Left renal cortex interstitium (tissue), 4 donors: ENCODE measurements around the gene CDC73. TPM values are rescaled to one million over a fixed set of nuclear protein-coding genes. Genes with fewer than 3 reads are reported as not detected.
"Not testable (repeated sequence)": the region's sequence is repeated elsewhere in the genome, so short reads cannot be mapped to it uniquely, and the experiment has no call there.

ENCODE experiments used
- DNase-seq, 4 donors: peaks; one replicate each; pipeline ENCODE4 v3.0.0-alpha.2; 2013; ENCODE audit warnings: low read depth in 4 of 4, low spot score in 2 of 4, missing footprints in 1 of 4
- polyA plus RNA-seq, 4 donors: library from polyadenylated mRNA; unstranded; fragments of 120-200 nt; gene quantifications; one replicate each; pipeline ENCODE4 v1.2.1, GENCODE V29; 2013; ENCODE audit not compliant: insufficient read length in 4 of 4

The CDC73 gene
- polyA plus RNA-seq, 4 donors, result 40.1 to 49.3 (median 45.5) TPM

DNA sequence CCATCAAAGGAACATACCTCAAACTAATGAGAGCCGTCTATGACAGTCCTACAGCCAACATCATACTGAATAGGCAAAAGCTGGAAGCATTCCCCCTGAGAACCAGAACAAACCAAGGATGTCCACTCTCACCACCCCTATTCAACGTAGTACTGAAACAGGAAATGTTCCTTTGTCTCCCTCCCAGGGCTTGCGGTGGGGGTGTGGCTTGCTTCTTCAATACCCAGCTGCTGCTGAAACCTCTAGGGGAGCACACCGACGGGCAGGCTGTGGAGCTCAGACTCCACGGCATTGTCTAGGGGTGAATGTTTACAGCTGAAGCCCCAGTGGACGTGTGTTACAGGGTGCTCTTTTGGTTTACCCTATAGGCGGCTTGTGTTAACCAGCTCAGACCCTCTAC lies 95.1 kb downstream of the CDC73 start:
- no peak for DNase-seq

DNA sequence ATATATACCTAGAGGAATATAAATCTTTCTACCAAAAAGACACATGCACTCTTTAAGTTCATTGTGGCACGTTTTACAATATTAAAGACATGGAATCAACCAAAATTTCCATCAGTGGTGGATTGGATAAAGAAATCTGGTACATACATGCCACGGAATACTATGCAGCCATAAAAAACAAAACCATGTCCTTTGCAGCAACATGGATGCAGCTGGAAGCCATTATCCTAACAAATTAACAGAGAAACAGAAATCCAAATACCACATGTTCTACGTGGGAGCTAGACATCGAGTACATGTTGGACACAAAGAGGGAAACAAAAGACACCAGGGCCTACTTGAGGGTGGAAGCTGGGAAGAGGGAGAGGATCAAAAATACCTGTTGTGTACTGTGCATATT lies 97.6 kb downstream of the CDC73 start:
- DNase-seq, result no peak

DNA sequence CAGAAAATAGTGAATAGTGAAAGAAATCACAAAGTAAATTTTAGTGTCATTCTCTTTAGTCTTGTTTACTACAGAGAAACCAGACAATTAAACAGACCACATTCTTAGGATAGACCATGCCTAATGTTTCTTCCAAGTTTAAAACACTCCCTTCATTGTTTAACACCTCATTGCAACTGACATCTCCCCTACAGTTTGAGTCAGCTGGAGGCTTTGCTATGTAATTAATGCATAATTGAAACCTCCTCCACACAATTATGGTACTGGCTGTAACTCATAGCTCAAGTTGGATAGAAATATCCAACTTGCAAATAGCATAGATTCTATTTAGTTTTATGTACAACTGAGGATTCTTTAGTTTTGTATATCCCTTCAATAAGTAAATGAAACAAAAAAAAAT lies 99.8 kb downstream of the CDC73 start:
- DNase-seq, result no peak

DNA sequence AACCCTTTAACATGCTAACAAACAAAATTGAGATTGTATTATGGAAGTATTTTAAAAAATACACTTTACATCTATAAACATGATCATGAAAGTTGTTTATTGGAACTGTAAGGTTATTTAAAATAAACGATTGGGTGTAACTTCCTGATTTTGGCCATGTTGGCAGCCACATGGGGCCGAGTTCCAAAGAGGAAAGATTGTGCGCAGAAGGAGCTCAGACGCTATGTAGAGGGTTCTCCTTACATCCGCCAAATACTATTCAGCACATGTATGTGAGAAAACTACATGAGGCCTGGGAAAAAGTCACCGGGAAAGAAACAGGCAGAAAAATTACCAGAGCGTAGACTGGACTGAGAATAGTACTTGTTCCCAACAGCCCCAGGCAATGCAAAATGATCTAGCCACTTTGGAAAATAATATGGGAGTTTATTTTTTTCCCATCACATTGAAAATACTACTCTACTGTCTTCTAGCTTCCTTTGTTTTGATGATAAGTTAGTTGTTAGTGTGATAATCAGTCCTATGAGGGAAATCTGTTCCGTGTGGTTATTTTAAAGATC lies 100.3 kb downstream of the CDC73 start:
- DNase-seq, result no peak

DNA sequence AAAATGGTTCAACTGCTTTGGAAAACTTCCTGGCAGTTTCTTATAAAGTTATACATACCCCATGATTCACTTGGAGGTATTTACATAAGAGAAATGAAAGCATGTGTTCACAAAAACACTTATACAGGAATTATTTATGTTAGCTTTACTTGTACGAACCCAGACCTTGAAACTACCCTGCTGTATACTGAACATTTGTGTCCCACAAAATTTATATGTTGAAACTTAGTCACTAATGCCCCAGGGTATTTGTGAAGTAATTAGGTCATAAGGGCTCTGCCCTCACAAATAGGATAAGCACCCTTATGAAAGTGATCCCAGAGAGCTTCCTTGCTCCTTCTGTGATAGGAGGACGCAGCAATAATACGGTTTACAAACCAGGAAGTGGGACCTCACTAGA lies 107.3 kb downstream of the CDC73 start:
- no peak for DNase-seq

DNA sequence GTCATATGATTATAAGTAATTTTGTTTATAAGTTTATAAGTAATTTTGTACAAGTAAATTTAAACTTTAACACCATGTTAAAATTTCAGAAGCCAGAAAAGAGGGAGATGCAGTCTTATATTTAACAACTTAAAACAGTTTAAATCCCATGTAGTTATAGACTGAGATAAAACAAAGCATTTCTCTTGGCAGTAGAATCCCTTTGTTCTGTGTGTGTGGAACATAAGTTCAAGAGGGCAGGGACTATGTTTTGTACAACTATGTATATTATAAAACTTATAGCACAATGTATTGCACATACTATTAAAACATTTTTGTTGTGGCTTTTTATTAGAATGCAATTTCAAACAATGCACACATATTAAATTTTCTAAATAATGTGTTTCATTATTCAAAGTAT lies 109.3 kb downstream of the CDC73 start:
- not testable (repeated sequence) for DNase-seq

DNA sequence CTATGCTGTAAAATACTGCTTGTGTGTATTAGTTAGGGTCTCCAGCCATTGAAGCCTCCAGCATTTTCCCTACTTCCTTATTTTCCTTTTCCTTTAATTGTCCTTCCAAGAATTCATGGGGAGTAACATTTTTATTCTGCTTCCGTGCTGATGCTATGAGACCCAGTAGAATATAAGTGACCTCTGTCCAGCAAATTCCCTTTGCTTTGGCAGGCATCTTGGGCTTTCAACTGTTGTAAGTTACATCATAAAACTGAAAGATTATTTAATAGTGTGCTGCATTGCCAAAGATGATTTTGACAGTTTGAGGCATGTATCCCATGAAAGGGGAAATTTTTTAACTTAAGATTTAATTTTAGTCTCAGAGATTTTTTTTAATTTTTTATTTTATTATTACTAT lies 112.7 kb downstream of the CDC73 start:
- no peak for DNase-seq

DNA sequence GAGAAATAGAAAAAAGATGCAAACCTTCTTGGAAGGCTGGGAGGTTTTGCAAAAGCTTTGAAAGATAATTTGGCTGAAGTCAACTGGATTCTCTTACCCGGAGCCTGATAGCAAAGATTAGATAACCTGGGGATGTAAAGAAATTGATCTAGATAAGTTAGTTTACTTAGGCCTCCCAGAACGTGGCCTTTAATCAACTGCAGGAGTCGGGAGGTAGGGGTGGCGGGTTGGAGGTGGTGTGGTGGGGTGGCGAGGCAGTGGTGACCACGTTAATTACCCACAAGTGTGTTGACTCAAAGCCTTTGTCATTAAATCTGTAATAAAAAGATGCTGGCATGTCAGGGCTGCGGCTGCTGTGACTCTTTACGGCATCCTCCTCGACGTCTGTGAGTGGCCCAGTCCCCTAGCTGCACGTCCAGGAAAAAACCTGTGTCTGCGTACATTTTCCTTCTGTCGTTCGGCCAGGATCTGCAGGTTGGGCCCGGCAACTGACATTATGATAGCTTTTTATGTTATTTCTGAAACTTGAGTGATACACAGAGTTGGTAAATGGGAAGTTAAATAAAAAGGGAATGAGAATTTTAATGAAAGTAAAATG lies 115.6 kb downstream of the CDC73 start:
- DNase-seq, result no peak

DNA sequence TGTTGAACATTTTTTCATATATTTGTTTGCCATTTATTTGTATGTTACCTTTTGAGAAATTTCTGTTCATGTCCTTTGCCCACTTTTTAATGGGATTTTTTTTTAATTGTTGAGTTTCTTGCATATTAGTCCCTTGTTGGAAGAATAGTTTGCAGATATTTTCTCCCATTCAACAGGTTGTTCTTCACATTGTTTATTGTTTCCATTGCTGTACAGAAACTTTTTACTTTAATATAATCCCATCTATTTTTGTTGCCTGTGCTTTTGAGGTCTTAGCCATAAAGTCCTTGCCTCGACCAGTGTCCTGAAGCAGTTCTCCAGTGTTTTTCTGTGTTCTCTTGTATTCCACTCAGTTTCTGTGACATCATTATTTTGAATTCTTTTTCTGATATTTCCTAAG lies 118.8 kb downstream of the CDC73 start:
- DNase-seq, result no peak

DNA sequence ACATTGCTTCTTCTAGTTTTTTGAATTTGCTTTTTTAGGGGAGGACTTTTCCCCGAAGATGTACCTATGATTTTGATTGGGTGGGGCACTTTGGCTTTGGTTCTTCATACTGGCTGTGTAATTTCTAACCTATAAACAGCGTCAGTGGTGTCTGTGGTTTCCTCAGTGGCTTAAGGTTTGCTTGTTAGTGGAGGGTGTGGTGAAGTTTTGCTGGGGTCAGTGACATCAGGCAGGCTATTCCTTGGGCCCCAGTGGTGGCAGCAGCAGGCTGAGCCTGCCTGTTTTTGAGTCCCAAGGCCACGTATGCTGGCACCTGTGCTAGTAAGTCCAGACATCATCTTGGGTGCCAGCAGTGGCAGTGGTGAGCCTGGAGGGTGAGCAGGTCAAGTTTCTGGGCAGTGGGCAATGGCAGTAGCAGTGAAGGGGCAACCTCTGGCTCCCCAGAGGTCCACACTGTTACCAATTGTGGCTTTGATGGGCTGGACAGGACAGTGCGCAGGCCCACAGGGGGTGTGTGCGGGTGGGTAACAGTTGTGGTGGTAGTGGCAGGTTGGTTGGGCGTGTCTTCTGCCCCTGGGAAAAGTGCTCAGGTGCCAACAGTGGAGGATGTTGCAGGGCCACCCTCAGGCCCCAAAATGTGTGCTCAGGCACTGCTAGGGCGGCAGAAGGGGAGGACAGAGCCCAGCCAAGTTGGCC lies 119.4 kb downstream of the CDC73 start:
- DNase-seq, result no peak

DNA sequence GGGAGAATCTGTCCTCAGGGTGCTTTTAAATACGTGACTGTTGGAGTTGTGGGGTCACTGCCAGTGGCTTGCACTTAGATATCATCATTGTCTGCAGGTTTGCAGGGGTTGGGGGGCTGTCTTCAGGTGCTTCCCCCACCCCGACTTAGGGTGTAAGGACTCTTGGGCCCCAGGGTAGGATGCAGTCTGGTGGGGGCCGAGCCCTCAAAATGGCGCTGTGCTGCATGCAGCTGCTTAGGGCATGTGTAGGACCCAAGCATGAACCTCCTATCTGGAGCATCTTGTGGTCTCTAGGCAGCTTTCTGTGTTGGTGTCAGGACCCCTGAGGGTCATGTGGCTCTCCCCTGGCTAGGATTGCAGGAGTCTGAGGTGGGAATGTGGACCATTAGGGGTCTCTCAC lies 120.2 kb downstream of the CDC73 start:
- DNase-seq, result no peak

DNA sequence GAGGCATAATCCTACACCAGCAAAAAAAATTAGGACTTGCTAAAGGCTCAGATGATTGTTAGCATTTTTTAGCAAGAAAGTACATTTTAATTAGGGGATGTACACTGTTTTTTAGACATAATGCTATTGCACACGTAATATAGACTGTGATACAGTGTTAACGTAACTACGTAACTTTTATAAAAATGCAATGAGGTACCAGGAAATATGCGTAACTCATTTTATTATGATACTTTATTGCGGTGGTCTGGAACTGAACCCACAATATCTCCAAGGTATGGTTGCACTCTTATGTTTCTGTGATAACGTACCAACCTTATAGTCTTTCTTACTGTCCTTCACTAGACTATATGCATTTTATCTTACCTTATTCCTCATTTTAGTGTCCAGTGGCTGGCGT lies 127.4 kb downstream of the CDC73 start:
- no peak for DNase-seq

DNA sequence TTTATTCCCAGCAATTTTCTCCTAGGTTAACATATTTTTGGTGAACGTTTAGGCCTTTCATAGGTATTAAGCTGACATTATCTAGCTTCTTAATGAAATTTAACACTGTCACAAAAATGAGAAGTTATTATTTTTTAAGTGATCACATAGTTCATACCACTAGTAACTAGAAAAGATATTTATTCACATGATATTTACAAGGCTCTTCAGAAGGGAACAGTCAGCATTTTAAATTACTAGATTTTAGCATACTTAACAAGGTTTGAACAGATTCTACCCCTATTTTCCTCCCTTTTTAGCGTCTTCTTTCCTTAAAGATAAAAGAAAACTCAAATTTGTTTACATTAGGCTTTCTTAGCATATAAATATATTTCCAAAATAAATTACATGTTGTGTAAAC lies 130.1 kb downstream of the CDC73 start:
- no peak for DNase-seq

DNA sequence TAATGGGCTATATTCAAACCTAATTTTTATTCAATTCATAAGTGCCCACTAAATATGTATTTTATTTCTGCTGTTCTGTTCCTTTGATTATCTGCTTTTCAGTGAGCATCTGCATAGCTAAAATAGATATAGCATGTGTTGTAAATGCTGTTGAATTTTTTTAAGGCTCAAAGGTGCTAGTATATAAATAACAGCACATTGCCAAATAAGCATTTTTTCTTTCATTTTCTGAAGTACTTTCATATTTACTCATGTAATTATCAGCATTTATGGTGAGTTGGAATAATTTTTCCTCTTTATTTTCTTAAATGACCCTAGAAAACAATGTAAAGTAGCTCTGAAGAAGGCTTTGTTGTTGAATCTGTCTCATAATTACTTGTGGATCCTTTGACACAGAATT lies 134.2 kb downstream of the CDC73 start:
- no peak for DNase-seq

DNA sequence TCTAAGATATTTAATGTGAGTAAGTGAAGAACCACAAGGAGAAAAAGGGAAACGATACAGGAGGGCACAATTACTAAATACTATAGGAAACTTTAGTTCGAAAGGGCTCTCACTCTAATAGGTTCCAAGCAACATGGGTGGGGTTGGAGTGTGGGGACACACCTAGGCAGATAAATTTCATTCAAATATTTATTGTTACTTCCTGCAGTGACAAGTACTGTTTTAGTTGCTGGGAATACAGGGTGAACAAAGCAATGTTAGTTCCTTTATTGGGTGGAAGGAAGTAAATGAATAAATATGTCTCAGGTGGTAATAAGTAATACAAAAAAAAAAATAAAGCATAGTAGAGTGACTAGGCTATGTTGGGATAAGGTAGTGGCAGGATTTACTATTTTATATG lies 137.8 kb downstream of the CDC73 start:
- no peak for DNase-seq

DNA sequence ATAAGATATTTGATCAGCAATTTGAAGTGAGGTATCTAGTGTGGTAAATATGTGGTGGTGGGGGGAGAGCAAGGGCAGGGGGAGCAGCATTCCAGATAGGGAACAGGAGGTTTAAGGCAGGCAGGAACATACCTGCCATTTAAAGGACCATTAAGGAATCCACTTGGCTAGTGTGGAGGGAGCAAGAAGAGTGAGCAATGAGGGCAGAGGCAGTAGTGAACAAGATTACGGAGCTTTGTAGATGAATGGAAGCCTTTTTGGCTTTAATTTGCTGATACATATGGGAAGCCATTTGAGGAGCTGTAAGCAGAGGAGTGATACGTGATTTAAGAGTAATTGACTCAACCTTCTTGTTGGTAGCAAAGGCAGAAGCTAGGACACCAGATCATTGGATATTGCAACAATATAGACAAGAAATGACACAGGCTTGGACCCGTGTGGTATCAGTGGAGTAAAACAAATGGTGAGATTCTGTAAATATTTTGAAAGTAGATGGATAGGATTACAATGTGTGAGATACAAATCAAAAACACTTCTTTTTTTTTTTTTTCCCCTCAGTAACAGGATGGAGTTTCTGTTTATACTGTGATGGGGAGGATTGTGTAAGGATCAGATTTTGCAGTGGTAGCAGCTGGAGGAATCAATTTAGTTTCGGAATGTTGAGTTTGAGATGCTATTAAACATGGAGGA lies 138.4 kb downstream of the CDC73 start:
- DNase-seq, result no peak

DNA sequence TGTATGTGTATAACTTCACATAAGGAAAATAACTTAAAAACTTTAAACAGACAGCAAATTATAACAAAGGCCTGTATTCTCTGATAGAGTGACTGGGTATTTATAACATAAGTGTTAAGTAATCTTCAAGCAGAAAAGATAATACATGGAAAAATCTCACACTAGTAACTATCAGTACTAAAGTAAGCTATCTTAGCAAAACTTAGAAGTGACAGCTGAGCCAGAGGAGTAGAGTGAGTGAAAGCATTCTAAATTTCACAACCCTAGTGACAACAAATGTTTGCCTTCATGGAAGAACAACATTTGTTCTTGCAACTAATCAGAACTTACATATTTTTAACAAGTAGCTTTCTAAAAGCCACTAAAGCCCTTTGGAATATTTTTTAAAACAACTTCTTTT lies 139.1 kb downstream of the CDC73 start:
- DNase-seq, result no peak

DNA sequence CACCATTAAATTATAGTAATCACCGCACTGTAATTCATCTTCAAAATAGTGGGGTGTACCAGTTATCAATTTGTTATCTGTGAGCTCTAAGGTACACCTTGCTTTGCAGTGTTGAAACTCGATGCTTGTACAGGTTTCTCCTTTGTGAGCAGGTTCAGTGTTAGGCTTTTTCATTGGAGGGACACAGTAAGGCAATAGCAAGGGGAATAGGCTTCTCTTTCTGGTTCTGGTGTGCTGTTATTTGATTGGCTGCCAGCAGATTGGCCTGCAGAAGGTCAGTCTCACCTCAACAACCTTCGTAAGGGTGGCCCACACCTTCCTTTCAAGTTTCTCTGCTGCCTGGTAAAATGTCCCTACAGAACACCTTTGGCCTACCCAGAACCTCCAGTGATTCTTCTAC lies 140.8 kb downstream of the CDC73 start:
- no peak for DNase-seq

DNA sequence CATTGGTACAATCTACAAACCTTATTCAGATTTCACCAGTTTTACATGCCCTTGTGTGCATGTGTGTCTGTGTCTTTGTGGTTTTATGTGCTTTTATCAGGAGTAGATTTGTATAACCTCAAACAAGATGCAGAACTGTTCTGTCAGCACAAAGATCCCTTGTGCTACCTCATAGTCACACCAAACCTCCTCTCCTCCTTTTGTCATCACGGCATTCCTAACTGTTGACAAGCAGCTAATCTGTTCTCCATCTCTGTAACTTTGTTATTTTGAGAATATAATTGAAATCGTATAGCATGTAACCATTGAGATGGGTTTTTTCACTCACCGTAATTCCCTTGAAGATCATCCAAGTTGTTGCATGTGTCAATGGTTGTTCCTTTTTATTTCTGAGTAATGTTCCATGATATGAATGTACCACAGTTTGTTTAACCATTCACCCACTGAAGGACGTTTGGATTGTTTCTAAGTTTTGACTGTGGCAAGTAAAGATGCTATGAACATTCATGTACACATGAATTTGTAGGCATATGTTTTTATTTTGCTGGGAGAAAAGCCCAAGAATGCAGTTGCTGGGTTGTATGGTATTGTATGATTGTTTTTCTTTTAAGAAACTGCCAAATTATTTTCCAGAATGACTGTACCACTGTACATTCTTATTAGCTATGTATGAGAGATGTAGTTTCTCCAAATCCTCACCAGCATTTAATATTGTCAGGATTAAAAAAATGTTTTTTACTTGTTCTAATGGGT lies 142.7 kb downstream of the CDC73 start:
- DNase-seq, result no peak

DNA sequence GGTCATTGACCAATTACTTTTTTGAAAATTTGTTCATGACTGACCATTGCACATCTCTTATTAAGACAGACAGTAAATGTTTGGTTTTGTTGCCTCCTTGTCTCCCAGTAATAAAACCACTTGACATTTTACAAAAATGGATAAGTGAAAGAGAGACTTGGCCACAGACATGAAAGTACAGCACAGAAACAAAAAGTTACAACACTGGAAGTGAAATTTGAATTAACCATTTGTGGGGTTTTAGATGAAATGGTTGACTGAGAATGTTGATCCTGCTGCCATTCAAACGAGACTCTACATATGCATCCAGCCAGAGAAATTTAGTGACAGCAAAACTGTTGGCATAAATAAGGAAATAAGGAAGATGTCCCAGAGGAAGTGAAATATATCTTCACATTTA lies 143.9 kb downstream of the CDC73 start:
- no peak for DNase-seq

DNA sequence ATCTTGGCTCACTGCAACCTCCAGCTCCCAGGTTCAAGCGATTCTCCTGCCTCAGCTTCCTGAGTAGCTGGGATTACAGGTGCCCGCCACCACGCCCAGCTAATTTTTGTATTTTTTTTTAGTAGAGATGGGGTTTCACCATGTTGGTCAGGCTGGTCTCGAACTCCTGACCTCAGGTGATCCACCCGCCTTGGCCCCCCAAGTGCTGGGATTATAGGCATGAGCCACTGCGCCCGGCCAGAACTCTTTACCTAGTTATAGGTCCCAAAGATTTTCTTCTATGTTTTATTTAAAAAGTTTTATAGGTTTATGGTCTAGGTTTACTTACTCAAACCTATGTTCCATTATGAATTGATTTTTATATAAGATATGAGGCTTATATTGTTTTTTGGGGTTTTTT lies 145.0 kb downstream of the CDC73 start:
- DNase-seq, result not testable (repeated sequence)
